Chondrocyte (in vitro differentiated cells): Measurements from ENCODE around the gene SYNJ1. TPM values are rescaled to one million over a fixed set of nuclear protein-coding genes. Genes with fewer than 3 reads are reported as not detected.

ENCODE experiments used
- DNase-seq: peaks from one replicate; pipeline ENCODE4 v3.0.0; 2021; ENCODE audit warnings: mixed read lengths, low spot score
- H3K27ac Mint-ChIP-seq: one replicate; pipeline ENCODE4 v1.8.0; 2021; ENCODE audit warnings: mild to moderate bottlenecking, moderate library complexity, mixed read lengths; ENCODE audit not compliant: unreplicated experiment
- H3K27me3 Mint-ChIP-seq: 2 replicates; pipeline ENCODE4 v1.8.0; 2021; ENCODE audit warnings: low read depth, mixed read lengths
- H3K36me3 Mint-ChIP-seq: 2 replicates; pipeline ENCODE4 v1.8.0; 2021; ENCODE audit warnings: low read depth, mixed read lengths
- H3K4me1 Mint-ChIP-seq: 2 replicates; pipeline ENCODE4 v1.8.0; 2021; ENCODE audit warnings: low read depth, mild to moderate bottlenecking, mixed read lengths
- H3K4me3 Mint-ChIP-seq: one replicate; pipeline ENCODE4 v1.8.0; 2021; ENCODE audit warnings: mild to moderate bottlenecking, moderate library complexity, mixed read lengths; ENCODE audit not compliant: unreplicated experiment
- H3K9me3 Mint-ChIP-seq: 2 replicates; pipeline ENCODE4 v1.8.0; 2021; ENCODE audit warnings: low read depth, mixed read lengths
- total RNA-seq: library from RNA; stranded (reverse); gene quantifications from 3 replicates; pipeline ENCODE4 v1.2.1, GENCODE V29; 2021
- TF ChIP-seq, protein P1 (sequence below): fragments of 200-600 bp; sonication (generic); IDR thresholded peaks from 2 replicates; pipeline ENCODE4 v1.5.0; 2021; ENCODE audit warnings: antibody characterized with exemption, mild to moderate bottlenecking, moderate library complexity

Gene SYNJ1
- total RNA-seq, 1 donor from 2014 or later, result 9.1 TPM

GRCh38 chr21:32708069-32708468 lies 19.7 kb downstream of the SYNJ1 start:
- Mint-ChIP-seq H3K4me3 (no peak overlapping the region), H3K27me3 (no peaks in the 10 kb centered on the region), H3K4me1 (peaks cover 21% of the 10 kb centered on the region), H3K36me3 (peaks cover 5% of the 10 kb centered on the region), H3K27ac (no peak overlapping the region), H3K9me3 (peaks cover 4% of the 10 kb centered on the region)
- no peak for DNase-seq
- TF ChIP-seq, protein P1, sequence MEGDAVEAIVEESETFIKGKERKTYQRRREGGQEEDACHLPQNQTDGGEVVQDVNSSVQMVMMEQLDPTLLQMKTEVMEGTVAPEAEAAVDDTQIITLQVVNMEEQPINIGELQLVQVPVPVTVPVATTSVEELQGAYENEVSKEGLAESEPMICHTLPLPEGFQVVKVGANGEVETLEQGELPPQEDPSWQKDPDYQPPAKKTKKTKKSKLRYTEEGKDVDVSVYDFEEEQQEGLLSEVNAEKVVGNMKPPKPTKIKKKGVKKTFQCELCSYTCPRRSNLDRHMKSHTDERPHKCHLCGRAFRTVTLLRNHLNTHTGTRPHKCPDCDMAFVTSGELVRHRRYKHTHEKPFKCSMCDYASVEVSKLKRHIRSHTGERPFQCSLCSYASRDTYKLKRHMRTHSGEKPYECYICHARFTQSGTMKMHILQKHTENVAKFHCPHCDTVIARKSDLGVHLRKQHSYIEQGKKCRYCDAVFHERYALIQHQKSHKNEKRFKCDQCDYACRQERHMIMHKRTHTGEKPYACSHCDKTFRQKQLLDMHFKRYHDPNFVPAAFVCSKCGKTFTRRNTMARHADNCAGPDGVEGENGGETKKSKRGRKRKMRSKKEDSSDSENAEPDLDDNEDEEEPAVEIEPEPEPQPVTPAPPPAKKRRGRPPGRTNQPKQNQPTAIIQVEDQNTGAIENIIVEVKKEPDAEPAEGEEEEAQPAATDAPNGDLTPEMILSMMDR, result no peak

GRCh38 chr21:32705901-32706300 lies 21.9 kb downstream of the SYNJ1 start:
- Mint-ChIP-seq H3K27ac (peak overlapping the region; percentile 52), H3K4me3 (no peak overlapping the region), H3K4me1 (peaks cover 18% of the 10 kb centered on the region), H3K36me3 (peaks cover 5% of the 10 kb centered on the region), H3K27me3 (no peaks in the 10 kb centered on the region), H3K9me3 (peaks cover 4% of the 10 kb centered on the region)
- TF ChIP-seq, protein P1, result no peak
- no peak for DNase-seq

GRCh38 chr21:32705139-32705538 lies 22.7 kb downstream of the SYNJ1 start:
- DNase-seq, result no peak
- TF ChIP-seq, protein P1, result no peak
- H3K36me3 Mint-ChIP-seq, result peaks cover 5% of the 10 kb centered on the region
- no peaks in the 10 kb centered on the region for H3K27me3 Mint-ChIP-seq
- no peak overlapping the region for H3K27ac Mint-ChIP-seq
- no peak overlapping the region for H3K4me3 Mint-ChIP-seq
- H3K9me3 Mint-ChIP-seq, result peaks cover 4% of the 10 kb centered on the region
- peaks cover 18% of the 10 kb centered on the region for H3K4me1 Mint-ChIP-seq

- TF ChIP-seq, protein P1, result no peak
- H3K36me3 Mint-ChIP-seq, result peaks cover 9% of the 10 kb centered on the region
- no peak overlapping the region for H3K27ac Mint-ChIP-seq
- peaks cover 18% of the 10 kb centered on the region for H3K4me1 Mint-ChIP-seq
- DNase-seq, result no peak
- H3K4me3 Mint-ChIP-seq, result no peak overlapping the region
- no peaks in the 10 kb centered on the region for H3K27me3 Mint-ChIP-seq
- H3K9me3 Mint-ChIP-seq, result peaks cover 4% of the 10 kb centered on the region
Observed at GRCh38 chr21:32702702-32703101, 25.1 kb downstream of the SYNJ1 start.

DNA sequence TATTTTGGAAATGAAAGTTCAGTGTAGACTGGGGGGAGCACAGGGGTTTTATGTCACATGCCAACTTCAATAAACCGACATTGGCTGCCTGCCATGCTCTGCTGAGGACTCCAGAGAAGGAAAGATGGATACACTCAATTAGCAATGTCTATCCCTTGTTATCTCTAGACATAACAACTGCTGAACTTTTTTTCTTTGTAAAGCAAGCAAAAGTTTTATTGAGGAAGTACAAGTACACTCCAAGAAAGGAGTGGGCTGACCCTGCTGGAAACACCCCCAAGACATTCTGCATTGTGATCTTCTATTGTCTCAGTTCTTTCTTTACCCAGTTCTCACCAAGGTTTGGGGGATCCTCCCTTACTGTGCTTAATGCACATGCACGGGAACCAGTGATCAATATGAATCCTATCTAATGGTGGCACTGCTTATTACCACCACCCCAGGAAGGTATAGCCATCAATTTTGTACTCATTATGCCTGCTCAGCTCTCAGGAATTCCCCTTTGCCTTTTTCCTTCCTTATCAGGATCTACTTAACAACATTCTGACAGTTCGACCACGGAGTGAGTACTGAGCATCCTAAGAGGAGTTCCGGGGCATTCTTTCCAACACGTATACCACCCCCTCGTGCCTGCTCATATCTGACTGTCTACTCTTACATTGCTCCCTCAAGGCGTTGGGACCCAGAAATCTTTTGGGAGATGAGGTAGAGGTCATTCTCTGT lies 28.7 kb downstream of the SYNJ1 start:
- Mint-ChIP-seq H3K36me3 (peaks cover 5% of the 10 kb centered on the region), H3K27me3 (no peaks in the 10 kb centered on the region), H3K4me1 (peaks cover 3% of the 10 kb centered on the region), H3K9me3 (no peaks in the 10 kb centered on the region), H3K27ac (no peak overlapping the region), H3K4me3 (no peak overlapping the region)
- TF ChIP-seq, protein P1, result no peak
- no peak for DNase-seq
